Measurements from ENCODE around the gene LGALS4.
"Not testable (repeated sequence)": the region's sequence is repeated elsewhere in the genome, so short reads cannot be mapped to it uniquely, and the experiment has no call there.

LGALS4 gene

DNA sequence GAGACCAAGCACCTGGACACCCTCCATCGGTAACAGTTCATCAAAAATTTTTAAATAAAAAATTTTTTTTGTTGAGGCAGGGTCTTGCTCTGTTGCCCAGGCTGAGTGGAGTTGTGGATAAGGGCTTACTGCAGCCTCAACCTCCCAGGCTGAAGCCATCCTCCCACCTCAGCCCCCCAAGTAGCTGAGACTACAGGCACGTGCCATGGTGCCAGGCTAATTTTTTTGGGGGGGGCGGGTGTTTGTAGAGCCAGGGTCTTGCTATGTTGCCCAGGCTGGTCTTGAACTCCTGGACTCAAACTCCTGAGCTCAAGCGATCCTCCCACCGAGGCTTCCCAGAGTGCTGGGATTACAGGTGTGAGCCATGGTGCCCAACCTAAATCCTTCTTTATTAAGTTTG lies 19.1 kb downstream of the LGALS4 start:
- no peaks in the 10 kb centered on the region for H3K36me3 ChIP-seq (ENCODE audit: control insufficient read depth, insufficient read depth, low read length)
- H3K27ac ChIP-seq: no peak overlapping the region
- H3K9me3 ChIP-seq (ENCODE audit: control insufficient read depth, low read length): no peaks in the 10 kb centered on the region
- no peaks in the 10 kb centered on the region for H3K79me2 ChIP-seq
- H3K4me3 ChIP-seq (ENCODE audit: low read depth, low read length): no peak overlapping the region
- no peak overlapping the region for H3K4me2 ChIP-seq (ENCODE audit: low read length)
- no peak overlapping the region for H3K9ac ChIP-seq
- TF ChIP-seq, protein P1, sequence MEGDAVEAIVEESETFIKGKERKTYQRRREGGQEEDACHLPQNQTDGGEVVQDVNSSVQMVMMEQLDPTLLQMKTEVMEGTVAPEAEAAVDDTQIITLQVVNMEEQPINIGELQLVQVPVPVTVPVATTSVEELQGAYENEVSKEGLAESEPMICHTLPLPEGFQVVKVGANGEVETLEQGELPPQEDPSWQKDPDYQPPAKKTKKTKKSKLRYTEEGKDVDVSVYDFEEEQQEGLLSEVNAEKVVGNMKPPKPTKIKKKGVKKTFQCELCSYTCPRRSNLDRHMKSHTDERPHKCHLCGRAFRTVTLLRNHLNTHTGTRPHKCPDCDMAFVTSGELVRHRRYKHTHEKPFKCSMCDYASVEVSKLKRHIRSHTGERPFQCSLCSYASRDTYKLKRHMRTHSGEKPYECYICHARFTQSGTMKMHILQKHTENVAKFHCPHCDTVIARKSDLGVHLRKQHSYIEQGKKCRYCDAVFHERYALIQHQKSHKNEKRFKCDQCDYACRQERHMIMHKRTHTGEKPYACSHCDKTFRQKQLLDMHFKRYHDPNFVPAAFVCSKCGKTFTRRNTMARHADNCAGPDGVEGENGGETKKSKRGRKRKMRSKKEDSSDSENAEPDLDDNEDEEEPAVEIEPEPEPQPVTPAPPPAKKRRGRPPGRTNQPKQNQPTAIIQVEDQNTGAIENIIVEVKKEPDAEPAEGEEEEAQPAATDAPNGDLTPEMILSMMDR (IDR thresholded peaks at IDR 0.05): no peak
- H3K4me1 ChIP-seq: no peaks in the 10 kb centered on the region
- H3K27me3 ChIP-seq (ENCODE audit: control insufficient read depth, insufficient read depth, low read length): no peaks in the 10 kb centered on the region
- no peak overlapping the region for H2AFZ ChIP-seq

DNA sequence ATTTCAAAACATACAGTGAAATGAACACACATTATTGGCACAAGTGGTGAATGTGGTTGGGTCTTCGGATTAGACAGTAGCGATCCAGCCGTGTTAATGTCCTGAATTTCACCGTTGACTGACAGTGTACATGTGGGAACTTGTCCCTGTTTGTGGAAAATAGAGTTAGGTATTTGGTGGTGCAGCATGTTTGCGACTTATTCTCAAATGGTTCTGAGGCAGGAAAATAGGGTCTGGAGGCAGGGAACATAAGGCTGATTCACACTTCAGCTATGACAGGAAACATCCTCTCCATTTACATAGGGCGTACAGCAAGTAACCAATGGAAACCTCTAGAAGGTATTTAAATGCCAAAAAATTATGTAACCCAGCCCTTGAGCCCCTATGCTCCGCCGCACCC lies 19.6 kb downstream of the LGALS4 start:
- Histone ChIP-seq H3K9me3 (ENCODE audit: control insufficient read depth, low read length) (no peaks in the 10 kb centered on the region), H3K4me3 (ENCODE audit: low read depth, low read length) (no peak overlapping the region), H3K27ac (no peak overlapping the region), H3K27me3 (ENCODE audit: control insufficient read depth, insufficient read depth, low read length) (no peaks in the 10 kb centered on the region), H3K79me2 (no peaks in the 10 kb centered on the region), H3K4me1 (no peaks in the 10 kb centered on the region), H3K36me3 (ENCODE audit: control insufficient read depth, insufficient read depth, low read length) (no peaks in the 10 kb centered on the region), H2AFZ (no peak overlapping the region), H3K9ac (no peak overlapping the region), H3K4me2 (ENCODE audit: low read length) (no peak overlapping the region)
- TF ChIP-seq, protein P1 (IDR thresholded peaks at IDR 0.05): no peak

DNA sequence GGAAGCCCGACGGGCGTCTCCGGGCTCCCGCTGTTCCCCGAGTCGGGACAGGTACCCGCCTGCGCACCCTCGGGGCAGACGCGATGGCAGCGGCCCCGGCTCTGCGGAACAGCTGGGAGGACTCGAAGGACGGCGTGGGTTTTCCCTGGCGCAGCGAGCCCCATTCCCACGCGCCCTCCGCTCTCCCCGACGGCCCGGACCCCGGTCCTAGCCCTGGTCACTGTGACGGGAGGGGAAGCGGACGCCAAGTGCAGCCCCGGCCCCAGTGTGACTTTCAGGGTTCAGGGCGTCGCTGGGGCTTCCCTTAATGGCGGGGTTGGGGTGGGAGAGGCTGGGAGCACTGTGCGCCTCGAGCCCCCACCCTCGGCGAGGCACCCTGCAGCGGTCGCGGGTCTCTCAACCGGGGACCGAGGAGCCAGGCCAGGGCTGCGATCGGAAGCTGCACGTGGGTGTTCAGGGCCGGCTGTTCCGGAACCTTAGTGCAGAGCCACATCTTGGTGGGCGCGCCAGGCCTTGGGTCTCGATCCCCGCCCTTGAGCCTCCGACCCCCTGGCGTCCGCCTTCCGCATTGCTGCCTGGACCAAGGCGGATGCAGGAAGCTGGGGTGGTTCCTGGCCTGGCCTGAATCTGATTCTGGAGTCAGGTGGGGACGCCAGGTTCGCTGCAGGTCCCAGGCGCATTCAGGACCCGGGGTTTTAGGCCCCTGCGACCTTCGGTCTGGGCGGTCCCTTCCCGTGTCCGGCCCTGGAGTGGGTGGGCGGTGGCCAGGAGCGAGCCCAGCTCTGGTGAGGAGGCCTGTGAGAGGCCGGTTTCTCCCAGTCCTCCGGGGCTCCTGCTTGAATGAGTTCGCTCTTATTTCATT lies 20.3 kb downstream of the LGALS4 start:
- Histone ChIP-seq H3K4me3 (ENCODE audit: low read depth, low read length) (no peak overlapping the region), H3K9me3 (ENCODE audit: control insufficient read depth, low read length) (no peaks in the 10 kb centered on the region), H3K36me3 (ENCODE audit: control insufficient read depth, insufficient read depth, low read length) (no peaks in the 10 kb centered on the region), H3K9ac (no peak overlapping the region), H3K27ac (no peak overlapping the region), H2AFZ (peak overlapping the region; percentile 46), H3K4me2 (ENCODE audit: low read length) (peak overlapping the region; percentile 38), H3K4me1 (no peaks in the 10 kb centered on the region), H3K27me3 (ENCODE audit: control insufficient read depth, insufficient read depth, low read length) (no peaks in the 10 kb centered on the region), H3K79me2 (no peaks in the 10 kb centered on the region)
- TF ChIP-seq, protein P1 (IDR thresholded peaks at IDR 0.05): no peak

DNA sequence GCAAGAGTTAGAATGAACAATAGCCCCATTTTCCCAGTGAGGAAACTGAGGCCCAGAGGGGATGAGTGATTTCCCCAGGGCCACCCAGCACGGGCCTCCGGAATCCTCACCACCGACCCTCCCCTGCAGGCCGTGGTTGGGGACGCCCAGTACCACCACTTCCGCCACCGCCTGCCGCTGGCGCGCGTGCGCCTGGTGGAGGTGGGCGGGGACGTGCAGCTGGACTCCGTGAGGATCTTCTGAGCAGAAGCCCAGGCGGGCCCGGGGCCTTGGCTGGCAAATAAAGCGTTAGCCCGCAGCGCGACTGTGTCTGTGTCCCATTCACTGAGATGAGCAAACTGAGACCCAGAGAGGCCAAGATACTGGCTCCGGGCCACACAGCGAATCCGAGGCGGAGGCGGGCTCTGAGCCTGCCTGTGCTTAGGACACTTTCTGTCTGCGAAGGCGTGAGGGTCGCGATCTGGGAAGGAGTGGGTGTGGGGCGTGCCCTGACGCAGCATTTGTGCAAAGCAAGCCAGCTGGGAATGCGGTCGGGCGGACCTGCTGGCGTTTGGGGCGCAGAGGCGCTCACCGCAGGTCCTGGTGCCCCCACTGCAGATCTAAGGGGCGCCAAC lies 21.2 kb downstream of the LGALS4 start:
- not testable (repeated sequence) for H3K27ac ChIP-seq; H2AFZ ChIP-seq; H3K9me3 ChIP-seq (ENCODE audit: control insufficient read depth, low read length); H3K4me3 ChIP-seq (ENCODE audit: low read depth, low read length); H3K4me1 ChIP-seq; H3K79me2 ChIP-seq; H3K27me3 ChIP-seq (ENCODE audit: control insufficient read depth, insufficient read depth, low read length); H3K4me2 ChIP-seq (ENCODE audit: low read length); H3K9ac ChIP-seq; H3K36me3 ChIP-seq (ENCODE audit: control insufficient read depth, insufficient read depth, low read length)

DNA sequence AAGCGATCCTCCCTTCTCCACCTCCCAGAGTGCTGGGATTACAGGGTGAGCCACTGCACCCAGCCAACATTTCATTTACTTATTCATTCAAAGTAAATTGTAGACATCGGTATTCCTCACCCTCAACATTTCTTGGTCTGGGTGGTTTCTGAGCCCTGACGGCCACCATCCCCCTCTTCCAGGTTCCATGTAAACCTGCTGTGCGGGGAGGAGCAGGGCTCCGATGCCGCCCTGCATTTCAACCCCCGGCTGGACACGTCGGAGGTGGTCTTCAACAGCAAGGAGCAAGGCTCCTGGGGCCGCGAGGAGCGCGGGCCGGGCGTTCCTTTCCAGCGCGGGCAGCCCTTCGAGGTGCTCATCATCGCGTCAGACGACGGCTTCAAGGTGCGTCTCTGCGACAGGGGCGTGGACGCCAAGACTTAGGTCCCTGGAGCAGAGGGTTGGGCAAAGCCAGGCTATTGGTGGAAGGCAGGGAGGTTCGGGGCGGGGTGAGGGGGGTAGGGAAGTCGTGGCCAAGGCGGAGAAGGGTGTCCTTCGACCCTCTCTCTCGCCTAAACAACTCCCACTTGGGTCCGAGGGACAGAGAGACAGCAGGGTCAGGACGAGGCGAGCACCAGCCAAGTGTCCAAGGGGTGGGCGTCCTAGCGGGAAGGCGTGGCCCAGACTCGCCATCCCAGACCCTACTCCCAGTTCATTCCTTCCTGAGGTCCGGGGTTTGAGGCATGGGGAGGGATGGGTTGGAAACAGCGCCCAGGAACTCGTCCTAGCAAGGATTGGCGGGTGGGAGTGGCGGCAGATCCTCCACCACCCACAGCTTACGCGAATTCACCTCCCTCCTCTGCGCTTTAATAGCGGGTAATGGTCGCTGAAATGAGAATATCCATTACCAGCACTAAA lies 22.0 kb downstream of the LGALS4 start:
- not testable (repeated sequence) for H3K27ac ChIP-seq; H3K36me3 ChIP-seq (ENCODE audit: control insufficient read depth, insufficient read depth, low read length); H3K4me1 ChIP-seq; H3K4me3 ChIP-seq (ENCODE audit: low read depth, low read length); H3K9ac ChIP-seq; H2AFZ ChIP-seq; H3K79me2 ChIP-seq; H3K9me3 ChIP-seq (ENCODE audit: control insufficient read depth, low read length); H3K4me2 ChIP-seq (ENCODE audit: low read length); H3K27me3 ChIP-seq (ENCODE audit: control insufficient read depth, insufficient read depth, low read length)
